Stimulated activated CD8-positive, alpha-beta memory T cell treated with anti-CD3 and anti-CD28 coated beads, Interleukin-4, amount 100 ng/mL, for 24 hours (primary cell): ENCODE measurements around the gene ZBTB42.

ENCODE experiments used
- DNase-seq: peaks from one replicate; pipeline ENCODE4 v3.0.0-alpha.2; 2020; ENCODE audit warnings: low read depth

ZBTB42 gene

DNA sequence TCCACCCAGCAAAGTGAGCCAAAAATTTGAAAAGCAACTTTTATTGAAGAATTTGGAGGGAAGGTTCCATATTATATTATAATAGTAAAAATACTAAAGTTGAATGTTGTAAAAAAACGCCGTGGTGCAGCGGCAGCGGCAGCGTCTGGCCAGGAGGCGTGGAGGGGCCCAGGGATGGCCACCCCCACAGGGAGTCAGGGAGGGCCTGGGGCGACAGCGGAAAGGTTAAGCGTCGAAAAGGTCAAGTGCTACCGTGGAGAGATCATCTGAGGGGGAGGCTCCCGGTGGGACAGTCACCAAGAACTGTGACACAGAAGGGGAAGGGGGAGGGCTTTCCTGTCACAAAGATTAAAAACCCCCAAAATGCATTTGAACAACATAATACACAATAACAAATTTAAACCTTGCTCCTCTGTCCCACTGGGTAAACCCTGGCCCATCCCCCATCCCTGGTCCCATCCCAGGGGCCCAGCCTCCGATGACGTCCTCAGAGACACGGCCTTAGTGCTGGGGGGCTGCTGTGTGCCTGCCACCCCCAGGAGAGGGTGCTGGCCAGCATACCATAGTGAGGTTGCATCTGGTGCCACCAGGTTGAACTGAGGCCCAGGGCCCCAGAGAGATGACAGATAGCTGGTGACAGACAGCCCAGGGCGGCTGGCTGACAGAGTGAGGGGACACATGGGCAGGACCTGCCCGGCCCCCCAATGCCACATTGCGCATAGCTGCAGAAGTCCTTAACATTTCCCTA lies 31.4 kb upstream of the ZBTB42 start:
- DNase-seq: no peak

DNA sequence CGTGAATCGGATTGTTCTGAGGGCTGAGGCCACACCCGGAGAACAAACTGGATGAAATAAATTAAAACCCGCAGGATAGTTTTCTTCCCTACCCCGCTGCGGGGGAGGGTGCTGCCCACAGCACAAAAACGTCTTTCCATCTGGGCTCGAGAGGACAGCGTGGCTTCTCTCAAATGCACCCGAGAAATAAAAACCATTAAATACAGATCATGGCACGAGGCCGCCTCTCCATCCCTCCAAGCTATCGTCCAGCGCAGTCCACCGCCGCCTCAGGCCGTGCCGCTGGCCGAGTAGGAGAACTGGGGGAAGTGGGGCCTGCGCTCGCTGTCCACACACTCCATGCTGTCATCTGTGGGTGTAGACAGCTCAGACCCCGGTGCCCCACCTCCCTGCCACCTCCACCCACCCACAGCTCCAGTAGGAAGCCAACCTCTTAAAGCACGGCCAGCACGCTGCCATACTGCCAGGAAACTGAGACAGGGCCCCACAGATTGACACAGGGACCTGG lies 30.8 kb upstream of the ZBTB42 start:
- DNase-seq: no peak

DNA sequence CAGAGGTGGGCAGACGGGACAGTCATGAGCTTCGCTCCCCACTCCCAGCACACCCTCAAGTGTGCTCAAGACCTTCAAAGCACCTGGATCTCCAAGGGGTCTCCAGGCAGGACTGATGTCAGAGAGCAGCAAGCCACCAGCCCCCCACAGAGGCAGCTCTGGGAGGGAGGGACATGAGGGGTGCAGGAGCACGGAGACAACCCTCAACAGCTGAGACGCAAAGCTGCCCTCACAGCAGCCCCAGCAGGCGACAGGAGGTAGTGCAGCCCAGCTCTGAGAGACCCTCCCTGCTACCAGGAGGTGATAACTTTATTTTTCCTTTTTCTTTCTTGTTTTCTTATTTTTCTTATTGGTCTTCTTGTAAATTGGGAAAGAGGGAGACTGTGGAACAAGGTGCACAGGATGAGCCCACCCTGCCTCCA lies 30.0 kb upstream of the ZBTB42 start:
- DNase-seq: no peak

DNA sequence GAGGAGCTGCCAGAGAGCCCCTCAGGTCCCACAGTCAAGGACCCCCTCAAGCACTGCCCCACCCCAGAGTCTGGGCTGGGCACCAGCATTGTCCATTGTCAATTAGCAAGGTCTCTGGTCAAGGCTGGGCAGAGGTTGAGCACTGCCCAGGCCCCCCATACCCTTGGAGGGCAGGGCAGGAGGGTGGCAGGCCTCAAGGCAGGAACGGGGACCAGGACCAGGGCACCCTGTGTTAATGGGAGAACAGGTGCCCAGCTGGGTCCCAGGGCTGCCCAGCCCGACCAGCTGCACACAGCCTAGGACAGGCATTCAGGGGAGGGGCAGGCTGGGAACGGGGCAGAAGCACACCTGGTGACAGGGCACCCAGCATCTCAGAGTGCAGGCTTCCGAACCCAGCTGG lies 29.5 kb upstream of the ZBTB42 start:
- DNase-seq: no peak

DNA sequence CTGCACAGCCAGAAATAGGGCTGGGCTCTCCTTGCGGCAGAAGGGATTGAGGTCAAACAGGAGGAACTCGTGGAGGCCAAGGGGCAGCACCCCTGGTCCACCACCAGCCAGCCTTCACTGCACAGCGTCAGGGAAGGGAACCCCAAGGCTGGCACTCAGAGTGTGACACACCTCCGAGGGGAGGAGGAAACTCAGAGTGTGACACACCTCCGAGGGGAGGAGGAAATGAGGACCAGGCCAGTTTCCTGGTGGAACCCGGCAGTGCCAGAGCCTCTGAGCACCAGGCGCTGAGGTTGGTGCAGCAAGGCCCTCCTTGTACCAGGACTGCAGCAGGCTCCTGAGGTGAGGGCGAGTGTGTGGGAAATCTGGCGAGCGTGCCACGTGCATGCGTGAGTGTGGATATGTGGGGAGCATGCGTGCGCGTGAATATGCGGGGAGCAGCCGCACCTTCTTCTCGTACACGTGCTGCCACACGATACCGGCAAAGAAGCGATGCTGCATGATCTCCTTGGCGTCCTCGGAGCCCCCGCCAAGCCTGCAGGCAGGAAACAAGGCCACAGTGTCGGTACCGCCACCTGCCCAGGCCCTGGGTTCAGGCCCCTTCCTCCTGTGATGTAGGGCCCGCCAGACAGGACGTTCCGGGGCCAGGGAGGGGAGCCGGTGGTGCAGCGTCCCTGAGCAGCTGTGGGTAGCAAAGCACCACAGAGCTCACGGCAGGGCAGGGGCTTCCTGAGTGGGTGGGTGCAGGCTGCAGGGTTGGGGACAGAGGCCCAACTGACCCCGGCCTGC lies 28.8 kb upstream of the ZBTB42 start:
- DNase-seq: no peak

DNA sequence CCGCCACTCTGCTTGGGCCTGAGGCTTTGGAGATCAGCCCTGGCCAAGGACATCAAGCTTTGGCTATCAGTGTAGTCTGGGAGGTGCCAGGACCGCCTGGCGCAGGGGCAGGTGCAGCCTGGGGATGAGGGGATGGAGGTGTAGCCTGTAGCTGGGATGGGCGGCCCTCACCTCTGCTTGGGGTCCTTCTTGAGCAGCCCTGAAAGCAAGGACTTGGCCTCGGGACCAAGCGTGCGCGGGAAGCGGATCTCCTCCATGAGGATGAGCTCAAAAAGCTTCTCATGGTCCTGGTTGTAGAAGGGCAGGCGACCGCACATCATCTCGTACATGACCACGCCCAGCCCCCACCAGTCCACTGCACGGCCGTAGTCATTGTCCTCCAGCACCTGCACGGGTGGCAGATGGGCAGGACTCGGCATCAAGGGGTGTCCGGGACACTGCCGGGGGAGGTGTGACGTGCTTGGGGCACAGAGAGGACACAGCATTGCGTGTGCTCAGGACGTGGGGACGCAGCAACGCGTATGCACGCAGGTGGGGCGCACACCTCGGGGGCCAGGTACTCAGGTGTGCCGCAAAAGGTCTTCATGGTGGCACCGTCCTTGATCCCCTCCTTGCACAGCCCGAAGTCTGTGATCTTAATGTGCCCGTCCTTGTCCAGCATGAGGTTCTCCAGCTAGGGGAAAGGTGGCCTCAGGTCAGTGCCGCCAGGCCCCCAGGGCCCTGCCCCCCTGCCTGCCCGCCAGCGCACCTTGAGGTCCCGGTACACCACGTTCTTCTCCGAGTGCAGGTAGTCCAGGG lies 28.0 kb upstream of the ZBTB42 start:
- DNase-seq: no peak

DNA sequence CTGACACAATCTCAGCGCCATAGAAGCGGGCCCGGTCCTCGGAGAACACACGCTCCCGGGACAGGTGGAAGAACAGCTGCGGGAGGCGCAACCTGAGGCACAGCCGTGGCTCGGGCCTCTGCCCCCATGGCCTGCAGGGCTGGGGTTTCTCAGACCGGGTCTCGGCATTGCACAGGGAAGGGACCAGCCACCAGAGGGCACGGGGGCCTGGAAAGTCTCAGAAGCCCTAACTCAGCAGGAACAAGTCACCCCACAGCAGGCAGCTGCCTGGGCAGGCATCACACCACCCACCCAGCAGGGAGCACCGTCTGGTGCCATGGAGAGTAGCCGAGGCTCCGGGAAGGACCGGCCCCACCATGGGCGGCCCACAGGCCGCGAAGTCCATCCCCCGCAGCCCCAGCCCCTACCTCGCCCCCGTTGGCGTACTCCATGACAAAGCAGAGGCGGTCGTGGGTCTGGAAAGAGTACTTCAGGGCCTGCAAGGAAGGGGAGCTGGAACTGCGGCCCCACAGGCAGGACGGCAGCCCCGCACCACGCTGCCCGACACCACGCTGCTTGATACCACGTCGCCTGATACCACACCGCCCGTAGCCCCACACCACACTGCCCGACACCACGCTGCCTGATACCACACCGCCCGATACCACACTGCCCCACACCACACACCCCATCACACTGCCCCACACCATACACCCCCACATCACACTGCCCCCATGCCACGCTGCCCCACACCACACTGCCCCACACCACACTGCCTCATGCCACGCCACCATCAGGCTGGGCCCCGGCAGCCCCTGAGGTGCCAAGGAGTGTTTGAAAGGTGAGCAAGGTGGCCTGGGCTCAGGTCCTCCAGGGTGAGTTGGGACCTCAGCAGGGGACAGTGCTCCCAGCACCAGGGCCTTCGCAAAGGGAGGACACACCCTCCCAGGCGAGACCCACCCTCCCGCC lies 27.1 kb upstream of the ZBTB42 start:
- no peak for DNase-seq

DNA sequence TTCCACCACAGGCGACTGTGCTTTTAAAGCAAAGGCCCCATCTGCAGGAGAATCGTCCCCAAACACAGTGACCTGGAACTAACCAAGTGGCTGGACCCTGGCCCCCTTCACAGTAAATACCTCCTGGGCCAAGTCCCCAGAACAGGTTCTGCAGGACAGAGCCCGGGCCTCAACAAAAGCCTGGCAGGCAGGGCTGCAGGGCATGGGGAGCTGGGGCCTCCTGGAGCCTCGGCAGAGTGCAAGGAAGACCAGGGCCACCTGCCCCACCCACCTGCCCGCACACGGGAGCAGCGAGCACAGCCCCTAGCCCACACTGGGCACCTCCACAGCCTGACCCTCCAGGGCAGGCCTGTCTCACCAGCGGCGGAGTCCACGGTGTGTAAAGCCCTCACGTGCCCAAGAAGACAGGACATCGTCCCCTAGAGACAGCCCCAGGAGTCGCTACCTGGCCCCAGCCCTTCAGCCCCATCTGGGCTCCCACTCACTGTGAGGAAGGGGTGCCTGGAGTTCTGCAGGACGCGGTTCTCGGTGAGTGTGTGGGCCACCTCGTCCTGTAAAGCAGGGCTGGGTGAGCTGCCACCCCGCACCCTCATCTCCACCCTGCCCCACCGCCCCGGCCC lies 26.3 kb upstream of the ZBTB42 start:
- no peak for DNase-seq

DNA sequence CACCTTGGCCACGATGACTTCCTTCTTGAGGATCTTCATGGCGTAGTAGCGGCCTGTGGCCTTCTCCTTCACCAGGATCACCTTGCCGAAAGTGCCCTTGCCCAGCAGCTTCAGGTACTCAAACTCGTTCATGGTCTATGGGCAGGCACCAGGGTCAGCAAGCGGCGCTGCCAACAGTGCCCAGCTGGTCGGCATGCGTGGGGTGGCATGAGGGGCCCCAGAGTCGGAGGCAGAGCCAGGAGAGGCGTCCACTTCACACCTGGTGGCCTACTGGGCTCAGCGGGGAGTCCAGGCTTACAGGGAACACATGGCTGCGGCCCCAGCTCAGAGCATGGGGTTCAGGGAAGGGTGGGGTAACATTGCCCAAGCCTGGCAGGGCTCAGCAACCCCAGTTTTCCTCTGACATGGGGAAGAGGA lies 25.8 kb upstream of the ZBTB42 start:
- DNase-seq: no peak

DNA sequence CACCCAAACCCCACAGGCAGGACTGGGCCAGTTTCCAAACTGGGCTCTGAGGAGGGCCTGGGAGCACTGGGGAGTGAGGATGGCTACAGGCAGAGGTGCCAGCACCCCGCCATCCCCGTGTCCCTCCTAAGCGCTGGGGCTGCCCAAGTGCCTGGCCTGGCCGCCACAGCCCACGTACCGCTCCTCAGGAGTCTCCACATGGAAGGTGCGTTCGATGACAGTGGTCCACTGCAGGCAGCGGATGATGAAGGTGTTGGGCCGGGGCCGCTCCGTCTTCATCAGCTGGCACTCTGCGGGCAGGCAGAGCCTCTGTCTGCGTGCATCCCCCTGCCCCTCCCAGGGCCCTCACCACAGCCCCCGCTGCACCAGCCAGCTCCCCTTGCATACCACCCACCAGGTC lies 24.4 kb upstream of the ZBTB42 start:
- DNase-seq: no peak

DNA sequence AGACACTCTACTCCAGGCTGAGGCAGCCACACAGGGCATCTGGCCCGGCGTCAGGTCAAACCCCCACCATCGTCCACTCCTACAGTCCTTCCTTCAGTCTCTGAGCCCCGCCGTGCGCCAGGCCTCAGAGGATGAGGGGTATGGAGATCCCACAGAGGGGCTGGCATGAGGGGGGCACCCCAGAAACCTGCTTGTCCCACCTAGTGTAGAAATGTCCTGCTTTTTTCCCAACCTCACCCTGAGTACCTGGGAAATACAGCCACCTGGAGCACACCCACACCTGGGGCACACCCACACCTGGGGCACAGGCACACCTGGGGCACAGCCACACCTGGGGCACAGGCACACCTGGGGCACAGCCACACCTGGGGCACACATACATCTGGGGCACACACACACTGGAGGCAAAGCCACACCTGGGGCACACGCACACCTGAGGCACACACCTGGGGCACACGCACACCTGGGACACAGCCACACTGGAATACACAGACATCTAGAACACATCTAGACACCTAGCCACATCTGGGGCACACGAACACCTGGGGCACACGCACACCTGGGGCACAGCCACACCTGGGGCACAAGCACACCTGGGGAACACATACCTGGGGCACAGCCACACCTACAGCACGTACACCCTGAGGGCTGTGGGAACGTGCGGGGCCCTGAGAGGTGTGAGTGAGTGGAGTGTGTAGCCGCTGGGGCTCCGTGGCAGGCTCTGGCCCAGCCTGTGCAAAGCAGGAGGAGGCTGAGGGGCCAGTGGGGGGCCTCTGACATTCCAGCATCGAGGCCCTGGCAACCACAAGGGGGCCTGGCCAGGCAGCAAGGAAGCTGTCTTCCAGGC lies 23.7 kb upstream of the ZBTB42 start:
- no peak for DNase-seq

DNA sequence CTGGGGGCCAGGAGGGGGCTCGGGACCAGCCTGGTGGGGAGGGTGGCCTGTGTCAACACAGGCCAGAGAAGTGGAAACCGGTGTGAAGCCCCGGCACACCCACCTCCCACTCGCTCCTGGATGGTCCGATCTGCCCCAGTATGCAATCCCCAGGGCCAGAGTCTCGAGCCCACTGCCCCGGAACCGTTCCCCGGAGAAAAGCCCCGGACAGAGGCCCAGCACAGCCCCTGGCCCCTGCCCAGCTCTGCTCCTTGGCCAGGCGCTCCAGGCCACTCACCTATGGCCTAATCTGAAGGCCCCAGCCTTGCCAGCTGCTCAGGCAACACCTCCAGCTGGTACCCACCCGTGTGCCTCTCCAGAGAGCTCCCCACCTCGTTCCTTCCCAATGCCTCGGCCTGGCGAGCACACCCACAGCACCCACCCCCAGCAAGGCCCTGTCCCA lies 23.1 kb upstream of the ZBTB42 start:
- no peak for DNase-seq

DNA sequence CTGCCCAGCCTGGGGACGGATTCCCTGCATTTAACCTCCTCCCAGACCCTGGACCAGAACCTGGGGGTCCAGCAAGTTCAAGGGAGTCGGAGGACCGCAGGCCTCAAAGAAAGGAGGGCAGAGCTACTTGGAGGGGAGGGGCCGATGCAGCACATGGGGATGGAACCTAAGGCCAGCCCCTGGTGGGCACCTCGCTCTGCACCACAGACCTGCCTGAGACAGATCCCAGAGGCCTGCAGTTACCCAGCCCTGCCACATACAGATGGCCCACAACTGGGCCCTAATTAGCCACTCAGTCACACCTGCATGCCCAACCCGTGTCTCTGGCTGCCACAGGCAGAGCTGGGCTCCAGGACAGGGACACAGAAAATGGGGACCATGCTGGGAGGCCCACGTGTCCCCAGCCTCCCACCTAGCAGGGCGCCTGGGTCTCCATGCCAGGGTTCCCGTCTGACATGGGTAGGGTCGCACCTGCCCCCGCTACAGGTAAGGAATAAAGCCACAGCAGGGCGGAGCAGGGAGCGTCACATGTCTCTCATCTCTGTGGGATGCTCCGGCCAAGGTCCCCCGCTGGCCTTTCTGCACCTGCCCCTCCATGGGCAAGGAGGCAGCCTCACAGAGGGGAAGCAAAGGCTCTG lies 22.1 kb upstream of the ZBTB42 start:
- DNase-seq: no peak

DNA sequence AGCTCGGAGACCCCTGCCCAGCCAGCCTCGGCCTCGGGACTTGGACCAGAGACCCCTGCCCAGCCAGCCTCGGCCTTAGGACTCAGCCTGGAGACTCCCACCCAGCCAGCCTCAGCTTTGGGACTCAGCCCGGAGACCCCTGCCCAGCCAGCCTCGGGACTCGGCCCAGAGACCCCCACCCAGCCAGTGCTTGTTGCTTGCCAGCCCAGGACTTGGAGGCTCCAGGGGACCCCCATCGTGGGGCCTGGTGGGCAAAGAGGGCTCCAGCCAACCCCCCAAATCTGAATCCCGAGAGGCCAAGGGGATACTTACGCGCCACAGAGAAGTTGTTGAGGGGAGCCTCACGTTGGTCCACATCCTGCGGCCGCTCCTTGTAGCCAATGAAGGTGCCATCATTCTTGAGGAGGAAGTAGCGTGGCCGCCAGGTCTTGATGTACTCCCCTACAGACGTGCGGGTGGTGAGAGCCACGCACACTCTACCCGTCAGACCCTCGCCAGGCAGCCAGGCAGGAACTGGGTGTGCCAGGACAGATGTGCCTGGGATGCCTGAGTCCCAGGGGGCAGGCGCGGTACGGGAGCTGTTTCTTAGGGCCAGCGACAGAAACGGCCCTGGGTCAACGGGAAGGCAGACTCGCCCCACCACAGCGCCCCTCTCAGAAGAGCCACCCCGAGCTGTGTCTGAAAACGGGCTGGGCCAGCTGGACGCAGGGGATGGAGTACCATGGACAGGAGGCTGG lies 21.0 kb upstream of the ZBTB42 start:
- no peak for DNase-seq

DNA sequence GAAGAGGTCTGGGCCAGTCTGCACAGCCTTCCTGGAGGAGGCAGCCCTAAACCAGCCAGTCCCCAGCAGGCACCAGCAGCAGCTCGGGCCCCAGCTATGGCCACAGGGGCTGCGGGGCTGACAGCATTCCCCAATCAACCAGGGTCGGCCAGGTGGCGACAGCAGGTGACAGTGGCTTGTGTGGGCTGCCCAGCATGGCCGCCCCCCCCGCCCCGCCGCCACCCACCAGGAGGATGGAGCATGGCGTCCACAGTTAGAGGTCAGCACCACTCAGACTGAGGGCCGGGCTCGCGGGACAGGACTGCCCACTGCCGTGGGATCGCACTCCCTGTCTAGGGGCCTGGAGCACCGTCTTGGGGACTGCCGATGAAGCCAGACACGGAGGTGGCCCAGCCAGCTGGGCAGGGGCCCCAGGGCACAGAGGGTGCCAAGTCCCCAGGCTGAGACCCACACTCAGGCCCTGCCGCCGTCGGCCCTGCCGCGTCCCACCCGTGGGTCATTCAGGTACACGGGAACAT lies 20.3 kb upstream of the ZBTB42 start:
- no peak for DNase-seq

DNA sequence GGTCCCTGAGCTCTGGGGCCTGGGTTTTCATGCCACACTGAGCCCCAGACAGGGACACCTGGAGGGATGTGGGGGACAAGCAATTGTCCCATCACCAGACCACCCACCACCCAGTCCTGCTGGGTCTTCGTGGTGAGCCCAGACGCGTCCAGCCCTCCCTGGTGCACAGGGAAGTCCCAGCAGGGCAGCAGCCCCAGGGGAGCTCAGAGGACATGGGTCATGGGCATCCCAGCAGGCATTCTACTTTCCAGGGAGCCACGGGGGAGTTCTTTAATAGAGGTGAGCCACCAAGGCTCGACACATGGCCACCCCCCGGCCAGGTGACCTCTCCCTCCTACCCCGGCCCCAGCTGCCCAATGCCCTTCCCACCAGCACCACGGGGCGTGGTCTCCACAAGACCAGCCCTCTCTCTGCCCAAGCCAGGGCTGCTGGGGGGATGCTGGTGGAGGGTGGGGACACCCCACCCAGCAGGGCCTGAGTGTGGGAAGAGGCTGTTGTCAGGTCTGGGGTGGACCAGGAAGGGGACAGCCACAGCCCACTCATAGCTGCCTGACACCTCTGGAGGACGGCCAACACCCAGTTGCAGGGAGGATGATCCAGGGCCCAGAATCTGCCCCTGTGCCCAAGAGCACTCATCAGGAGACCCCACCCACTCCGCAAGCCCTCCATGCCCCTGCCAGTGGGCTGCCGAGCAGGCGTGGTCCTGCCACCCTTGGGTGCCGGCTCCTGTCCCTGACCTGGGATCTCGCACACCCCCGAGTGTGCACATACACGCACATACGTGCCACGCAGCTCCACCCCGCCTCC lies 19.4 kb upstream of the ZBTB42 start:
- no peak for DNase-seq

DNA sequence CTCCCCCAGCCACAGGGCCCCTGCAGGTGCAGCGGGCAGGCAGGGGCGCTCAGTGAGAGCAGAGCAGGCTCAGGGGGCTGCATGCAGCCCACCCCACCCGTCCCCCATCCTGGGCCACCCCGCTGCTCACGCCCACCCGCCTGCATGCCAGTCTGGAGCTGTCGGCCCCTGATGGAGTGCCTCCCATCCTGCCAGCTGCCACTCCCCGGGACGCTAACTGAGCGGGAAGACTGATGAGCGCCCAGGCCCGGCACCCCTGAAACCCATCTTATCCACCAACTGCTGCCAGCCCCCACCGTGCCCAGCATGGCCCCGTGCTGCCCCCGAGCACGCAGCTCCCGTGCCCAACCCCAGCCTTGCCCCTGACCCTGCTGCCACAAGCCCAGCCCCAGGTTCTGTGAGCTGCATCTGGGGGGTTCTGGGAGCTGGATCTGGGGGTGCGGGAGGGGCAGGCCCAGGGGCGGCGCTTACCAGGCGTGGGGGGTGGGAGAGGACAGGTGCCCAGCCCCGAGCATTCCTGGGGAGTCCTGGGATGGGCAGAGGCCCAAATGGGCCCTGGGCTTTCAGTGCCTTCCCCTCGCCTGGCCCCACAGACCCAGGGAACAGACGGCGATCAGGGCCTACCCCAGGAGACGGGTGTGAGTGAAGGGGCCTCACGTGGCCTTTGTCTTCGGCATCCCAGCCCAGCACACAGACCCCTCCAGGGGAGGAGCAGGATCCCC lies 18.7 kb upstream of the ZBTB42 start:
- no peak for DNase-seq
